ENCODE data around the gene FOXA3. TPM values are rescaled to one million over a fixed set of nuclear protein-coding genes. Genes with fewer than 3 reads are reported as not detected.

The FOXA3 gene
- total and polyA plus RNA-seq, 7 donors = 0.49 to 72.8 (median 42.6) TPM; not detected in 3

- H3K9me3 ChIP-seq = no peaks in the 10 kb centered on the region
- no peak overlapping the region for H3K27ac ChIP-seq
- H3K4me3 ChIP-seq = no peak overlapping the region
- H3K36me3 ChIP-seq = peaks cover 49 to 100% (median 83%) of the 10 kb centered on the region in 4 donors
- no peak for DNase-seq
- TF ChIP-seq POLR2AphosphoS5 (IDR thresholded peaks at IDR 0.05) (no peak), POLR2A (IDR thresholded peaks at IDR 0.05) (no peak), CTCF (IDR thresholded peaks at IDR 0.05) (no peak), EP300 (IDR thresholded peaks at IDR 0.05) (no peak)
- intact Hi-C loops (cut with DNase I) = no loop called here
- WGBS, 2 donors = 95 to 96% methylated on average over 16 of the region's 16 CpGs
- peaks cover 0 to 8% (median 0%) of the 10 kb centered on the region in 4 donors for H3K4me1 ChIP-seq
- no peaks in the 10 kb centered on the region for H3K27me3 ChIP-seq
Measured at GRCh38 chr19:45827459-45828093, 36.5 kb upstream of the FOXA3 start.

GRCh38 chr19:45828523-45828922, 35.6 kb upstream of the FOXA3 start:
- WGBS, 2 donors = 91 to 94% methylated on average over 9 of the region's 9 CpGs
- Histone ChIP-seq H3K4me3 (no peak overlapping the region), H3K27me3 (no peaks in the 10 kb centered on the region), H3K27ac (no peak overlapping the region), H3K4me1 (peaks cover 0 to 8% (median 0%) of the 10 kb centered on the region in 4 donors), H3K9me3 (no peaks in the 10 kb centered on the region), H3K36me3 (peaks cover 56 to 100% (median 81%) of the 10 kb centered on the region in 4 donors)
- DNase-seq = no peak
- TF ChIP-seq EP300 (IDR thresholded peaks at IDR 0.05) (no peak), POLR2A (IDR thresholded peaks at IDR 0.05) (no peak)
- intact Hi-C loops (cut with DNase I) = no loop called here

- H3K4me1 ChIP-seq = peaks cover 0 to 6% (median 0%) of the 10 kb centered on the region in 4 donors
- no peak overlapping the region for H3K27ac ChIP-seq
- H3K36me3 ChIP-seq = peaks cover 58 to 100% (median 84%) of the 10 kb centered on the region in 4 donors
- no peak overlapping the region for H3K4me3 ChIP-seq
- TF ChIP-seq POLR2A (IDR thresholded peaks at IDR 0.05) (no peak), POLR2AphosphoS5 (IDR thresholded peaks at IDR 0.05) (no peak)
- WGBS, 2 donors = 95 to 96% methylated on average over 16 of the region's 16 CpGs
- H3K27me3 ChIP-seq = no peaks in the 10 kb centered on the region
- intact Hi-C loops (cut with DNase I) = no loop called here
- no peak for DNase-seq
- no peaks in the 10 kb centered on the region for H3K9me3 ChIP-seq
Measured at GRCh38 chr19:45828945-45829344, 35.2 kb upstream of the FOXA3 start.

- no peak for TF ChIP-seq POLR2AphosphoS5 (IDR thresholded peaks at IDR 0.05)
- TF ChIP-seq CTCF (IDR thresholded peaks at IDR 0.05) = no peak
- no peak for TF ChIP-seq EP300 (IDR thresholded peaks at IDR 0.05)
- no peak for TF ChIP-seq POLR2A (IDR thresholded peaks at IDR 0.05)
- peaks cover 57 to 100% (median 85%) of the 10 kb centered on the region in 4 donors for H3K36me3 ChIP-seq
- no peaks in the 10 kb centered on the region for H3K4me1 ChIP-seq
- H3K9me3 ChIP-seq = no peaks in the 10 kb centered on the region
- intact Hi-C loops (cut with DNase I) = no loop called here
- no peaks in the 10 kb centered on the region for H3K27me3 ChIP-seq
- no peak for DNase-seq
- no peak overlapping the region for H3K4me3 ChIP-seq
- no peak overlapping the region for H3K27ac ChIP-seq
- WGBS, 2 donors = 78 to 92% methylated on average over 7 of the region's 7 CpGs
Measured at GRCh38 chr19:45834970-45835369, 29.2 kb upstream of the FOXA3 start.

DNA sequence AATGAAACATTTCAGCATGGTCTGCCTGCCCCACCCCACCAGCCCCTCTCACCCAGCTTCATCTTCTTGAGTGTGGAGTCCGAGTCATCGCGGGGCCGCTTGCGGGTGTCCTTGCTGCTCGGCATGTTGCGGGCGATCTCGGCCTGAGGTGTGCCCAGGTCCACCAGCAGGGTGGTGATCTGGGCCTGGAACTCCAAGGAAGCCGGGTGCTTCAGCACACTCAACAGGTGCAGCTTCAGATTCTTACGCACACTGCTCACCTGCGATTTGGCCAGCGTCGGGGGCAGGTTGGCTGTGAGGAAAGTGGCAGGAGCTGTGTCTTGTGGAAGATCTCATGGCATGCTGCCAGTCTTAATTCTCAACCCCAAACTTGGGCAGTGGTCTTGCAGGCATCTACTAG, 21.9 kb upstream of the FOXA3 start:
- no peak overlapping the region for H3K27ac ChIP-seq
- no peaks in the 10 kb centered on the region for H3K4me1 ChIP-seq
- no peak for DNase-seq
- H3K9me3 ChIP-seq = no peaks in the 10 kb centered on the region
- H3K36me3 ChIP-seq = peaks cover 27 to 100% (median 66%) of the 10 kb centered on the region in 4 donors
- WGBS, 2 donors = 95 to 97% methylated on average over 14 of the region's 14 CpGs
- TF ChIP-seq POLR2A (IDR thresholded peaks at IDR 0.05) = no peak
- TF ChIP-seq POLR2AphosphoS5 (IDR thresholded peaks at IDR 0.05) = no peak
- TF ChIP-seq EP300 (IDR thresholded peaks at IDR 0.05) = no peak
- TF ChIP-seq CTCF (IDR thresholded peaks at IDR 0.05) = no peak
- intact Hi-C loops (cut with DNase I) = no loop called here
- no peaks in the 10 kb centered on the region for H3K27me3 ChIP-seq
- no peak overlapping the region for H3K4me3 ChIP-seq

GRCh38 chr19:45847663-45848062, 16.5 kb upstream of the FOXA3 start:
- no peak for TF ChIP-seq EP300 (IDR thresholded peaks at IDR 0.05)
- no peak for TF ChIP-seq CTCF (IDR thresholded peaks at IDR 0.05)
- no peak for TF ChIP-seq POLR2A (IDR thresholded peaks at IDR 0.05)
- no peak for TF ChIP-seq POLR2AphosphoS5 (IDR thresholded peaks at IDR 0.05)
- H3K36me3 ChIP-seq = peaks cover 41 to 100% (median 79%) of the 10 kb centered on the region in 4 donors
- no peaks in the 10 kb centered on the region for H3K9me3 ChIP-seq
- H3K4me1 ChIP-seq = no peaks in the 10 kb centered on the region
- DNase-seq = no peak
- H3K27ac ChIP-seq = no peak overlapping the region
- WGBS, 2 donors = 96 to 97% methylated on average over 13 of the region's 13 CpGs
- intact Hi-C loops (cut with DNase I) = no loop called here
- H3K27me3 ChIP-seq = no peaks in the 10 kb centered on the region
- no peak overlapping the region for H3K4me3 ChIP-seq
